Ovary (tissue), 1 donor: ENCODE data around the gene AGMAT.
A peak's percentile ranks its signal among the peaks of the same experiment; 100 is the strongest.

Experiments used
- EP300 ChIP-seq: sonication (generic); formaldehyde crosslinking; IDR thresholded peaks from one replicate; pipeline ENCODE4 v1.6.1; 2017; ENCODE audit warnings: antibody characterized with exemption
- POLR2A ChIP-seq: fragments of 450-650 bp; IDR thresholded peaks from one replicate; pipeline ENCODE4 v1.6.1; 2017; ENCODE audit warnings: antibody characterized with exemption, mild to moderate bottlenecking, moderate library complexity

DNA sequence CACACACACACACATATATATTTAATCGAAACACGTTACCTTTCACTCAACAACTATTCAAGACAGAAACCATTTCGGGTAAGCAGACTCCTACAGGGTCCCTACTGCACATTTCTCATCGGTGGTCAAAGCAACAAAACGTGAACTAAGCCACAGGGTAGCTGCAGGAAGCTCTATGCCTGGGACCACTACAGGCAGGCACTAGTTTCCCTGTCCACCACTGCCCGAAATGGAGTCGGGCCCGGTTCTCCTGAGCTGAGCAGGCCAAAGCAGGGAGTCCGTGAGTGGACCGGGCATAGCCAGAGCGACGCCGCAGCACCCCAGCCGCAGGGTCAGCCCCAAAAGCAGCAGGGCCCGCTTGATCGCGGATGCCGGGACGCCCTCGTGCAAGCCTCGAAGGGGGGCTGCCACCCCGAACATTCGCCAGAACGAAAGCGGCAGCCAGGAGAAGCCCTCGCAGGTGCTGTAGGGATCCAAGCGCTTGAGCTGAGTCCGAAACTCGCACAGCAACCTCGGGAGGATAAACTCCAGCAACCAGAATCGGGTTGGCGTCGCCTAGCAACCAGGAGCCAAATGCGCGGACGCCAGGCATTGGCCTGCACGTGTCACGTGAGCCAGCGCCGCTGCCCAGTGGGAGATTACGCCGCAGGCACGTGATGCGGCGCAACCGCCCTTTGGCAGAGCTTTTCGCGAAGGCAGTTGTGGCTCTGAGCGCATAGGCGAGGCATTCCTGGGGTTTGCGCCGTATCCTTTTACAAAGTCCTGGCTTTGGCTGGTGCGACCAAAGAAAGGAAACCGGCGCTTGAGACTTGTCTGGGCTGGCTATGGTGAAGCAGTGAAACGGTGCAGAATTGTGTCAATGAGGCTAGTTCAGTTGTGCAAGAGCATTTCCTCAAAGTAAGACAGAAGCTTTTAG, 18.5 kb upstream of the AGMAT start:
- TF ChIP-seq EP300 (no peak), POLR2A (peak; percentile 51)
